ENCODE measurements around the gene TAPBP.

DNA sequence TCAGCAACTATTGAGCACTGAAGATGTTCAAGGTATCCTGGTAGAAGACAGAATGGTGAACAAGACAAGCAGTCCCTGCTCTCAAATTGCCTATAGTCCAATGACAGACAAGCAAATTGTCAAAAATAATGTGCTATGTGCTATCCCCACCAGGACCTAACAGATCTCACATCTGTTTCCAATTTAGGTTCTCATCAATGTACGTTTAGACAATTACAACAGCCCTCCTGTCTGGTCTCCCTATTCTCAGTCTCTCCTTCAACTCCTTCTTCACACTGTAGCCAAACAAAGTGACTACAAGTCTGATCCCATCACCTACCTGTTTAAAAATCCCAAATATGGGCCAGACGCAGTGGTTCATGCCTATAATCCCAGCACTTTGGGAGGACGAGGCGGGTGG is 7.5 kb downstream of the TAPBP start:
- TF ChIP-seq, protein P1, sequence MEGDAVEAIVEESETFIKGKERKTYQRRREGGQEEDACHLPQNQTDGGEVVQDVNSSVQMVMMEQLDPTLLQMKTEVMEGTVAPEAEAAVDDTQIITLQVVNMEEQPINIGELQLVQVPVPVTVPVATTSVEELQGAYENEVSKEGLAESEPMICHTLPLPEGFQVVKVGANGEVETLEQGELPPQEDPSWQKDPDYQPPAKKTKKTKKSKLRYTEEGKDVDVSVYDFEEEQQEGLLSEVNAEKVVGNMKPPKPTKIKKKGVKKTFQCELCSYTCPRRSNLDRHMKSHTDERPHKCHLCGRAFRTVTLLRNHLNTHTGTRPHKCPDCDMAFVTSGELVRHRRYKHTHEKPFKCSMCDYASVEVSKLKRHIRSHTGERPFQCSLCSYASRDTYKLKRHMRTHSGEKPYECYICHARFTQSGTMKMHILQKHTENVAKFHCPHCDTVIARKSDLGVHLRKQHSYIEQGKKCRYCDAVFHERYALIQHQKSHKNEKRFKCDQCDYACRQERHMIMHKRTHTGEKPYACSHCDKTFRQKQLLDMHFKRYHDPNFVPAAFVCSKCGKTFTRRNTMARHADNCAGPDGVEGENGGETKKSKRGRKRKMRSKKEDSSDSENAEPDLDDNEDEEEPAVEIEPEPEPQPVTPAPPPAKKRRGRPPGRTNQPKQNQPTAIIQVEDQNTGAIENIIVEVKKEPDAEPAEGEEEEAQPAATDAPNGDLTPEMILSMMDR (IDR thresholded peaks at IDR 0.05), result no peak
- no peak for TF ChIP-seq POLR2A (IDR thresholded peaks at IDR 0.05)
